Stimulated activated CD8-positive, alpha-beta memory T cell treated with anti-CD3 and anti-CD28 coated beads, Interleukin-4, amount 100 ng/mL, for 24 hours (primary cell): Measurements from ENCODE around the gene SH2B2.
"Not testable (repeated sequence)": the region's sequence is repeated elsewhere in the genome, so short reads cannot be mapped to it uniquely, and the experiment has no call there.

ENCODE experiments used
- DNase-seq: peaks from one replicate; pipeline ENCODE4 v3.0.0-alpha.2; 2020; ENCODE audit warnings: low read depth

Gene SH2B2

GRCh38 chr7:102337002-102337401 lies 50.3 kb downstream of the SH2B2 start:
- DNase-seq, result not testable (repeated sequence)

GRCh38 chr7:102337420-102337819 lies 50.8 kb downstream of the SH2B2 start:
- not testable (repeated sequence) for DNase-seq

GRCh38 chr7:102340599-102341368 lies 54.1 kb downstream of the SH2B2 start:
- DNase-seq, result not testable (repeated sequence)

GRCh38 chr7:102346983-102347382 lies 60.3 kb downstream of the SH2B2 start:
- not testable (repeated sequence) for DNase-seq

- not testable (repeated sequence) for DNase-seq
These were observed 69.7 kb downstream of the SH2B2 start, which contains the start of gene SPDYE6 for GRCh38 chr7:102356344-102356743. SPDYE6 (minus strand) TSS chr7:102356444; CDS start chr7:102356023, 421 bp downstream.

GRCh38 chr7:102363549-102364393 lies 77.1 kb downstream of the SH2B2 start:
- peak; percentile 92 for DNase-seq

- not testable (repeated sequence) for DNase-seq
These were observed 77.8 kb downstream of the SH2B2 start for GRCh38 chr7:102364394-102364886.

- not testable (repeated sequence) for DNase-seq
These were observed 78.7 kb downstream of the SH2B2 start for GRCh38 chr7:102365390-102365789.

- DNase-seq, result not testable (repeated sequence)
These were observed 83.4 kb downstream of the SH2B2 start for GRCh38 chr7:102370038-102370437.
